ENCODE measurements around the gene ITPR1.

Gene ITPR1

GRCh38 chr3:4509043-4509442, 15.9 kb downstream of the ITPR1 start:
- TF ChIP-seq CTCF (IDR thresholded peaks at IDR 0.05; ENCODE audit: low read depth, low read length, missing control alignments), result no peak
- in situ Hi-C loops (cut with HindIII; ENCODE audit: low pct_ligation_motif_present, low sequenced_read_pairs), result no loop called here

GRCh38 chr3:4509983-4510755, 17.0 kb downstream of the ITPR1 start:
- no peak for DNase-seq
- Histone ChIP-seq H3K27ac (no peak overlapping the region), H3K27me3 (replicated peaks) (no peaks in the 10 kb centered on the region), H3K4me3 (ENCODE audit: low read depth, low read length) (no peak overlapping the region), H3K36me3 (replicated peaks) (no peaks in the 10 kb centered on the region)
- no peak for TF ChIP-seq CTCF (IDR thresholded peaks at IDR 0.05; ENCODE audit: low read depth, low read length, missing control alignments)
- in situ Hi-C loops (cut with HindIII; ENCODE audit: low pct_ligation_motif_present, low sequenced_read_pairs), result no loop called here

More at GRCh38 chr3:4509043-4509442, 15.9 kb downstream of the ITPR1 start:
- DNase-seq, result no peak
- no peaks in the 10 kb centered on the region for H3K36me3 ChIP-seq (replicated peaks)
- H3K27me3 ChIP-seq (replicated peaks), result no peaks in the 10 kb centered on the region
- H3K27ac ChIP-seq, result no peak overlapping the region
- no peak overlapping the region for H3K4me3 ChIP-seq (ENCODE audit: low read depth, low read length)

- Histone ChIP-seq H3K27me3 (replicated peaks) (no peaks in the 10 kb centered on the region), H3K4me3 (ENCODE audit: low read depth, low read length) (no peak overlapping the region), H3K27ac (no peak overlapping the region), H3K36me3 (replicated peaks) (no peaks in the 10 kb centered on the region)
- no peak for DNase-seq
- TF ChIP-seq CTCF (IDR thresholded peaks at IDR 0.05; ENCODE audit: low read depth, low read length, missing control alignments), result no peak
- in situ Hi-C loops (cut with HindIII; ENCODE audit: low pct_ligation_motif_present, low sequenced_read_pairs), result no loop called here
Observed at GRCh38 chr3:4511491-4512262, 18.5 kb downstream of the ITPR1 start.

- Histone ChIP-seq H3K4me3 (ENCODE audit: low read depth, low read length) (no peak overlapping the region), H3K36me3 (replicated peaks) (no peaks in the 10 kb centered on the region), H3K27me3 (replicated peaks) (no peaks in the 10 kb centered on the region), H3K27ac (no peak overlapping the region)
- TF ChIP-seq CTCF (IDR thresholded peaks at IDR 0.05; ENCODE audit: low read depth, low read length, missing control alignments), result no peak
- in situ Hi-C loops (cut with HindIII; ENCODE audit: low pct_ligation_motif_present, low sequenced_read_pairs), result no loop called here
- DNase-seq, result no peak
Observed at GRCh38 chr3:4512895-4513616, 19.9 kb downstream of the ITPR1 start.

- Histone ChIP-seq H3K27me3 (replicated peaks) (no peaks in the 10 kb centered on the region), H3K36me3 (replicated peaks) (no peaks in the 10 kb centered on the region), H3K27ac (no peak overlapping the region), H3K4me3 (ENCODE audit: low read depth, low read length) (no peak overlapping the region)
- TF ChIP-seq CTCF (IDR thresholded peaks at IDR 0.05; ENCODE audit: low read depth, low read length, missing control alignments), result no peak
- in situ Hi-C loops (cut with HindIII; ENCODE audit: low pct_ligation_motif_present, low sequenced_read_pairs), result no loop called here
- DNase-seq, result no peak
Observed at GRCh38 chr3:4514321-4514720, 21.2 kb downstream of the ITPR1 start.
